HepG2 (cell line): Measurements from ENCODE around the gene PDE3A. TPM values are rescaled to one million over a fixed set of nuclear protein-coding genes. Genes with fewer than 3 reads are reported as not detected.

Experiments
- ATAC-seq: fragments of 200-7000 bp; cut with Tn5 transposase; 3 replicates; pipeline ENCODE4 v1.9.1; 2020; ENCODE audit warnings: mild to moderate bottlenecking, moderate library complexity
- BruUV-seq: library from RNA; stranded (reverse); fragments of 400-500 nt; replicated peaks from 2 replicates; lab custom pipeline; 2021; lab: Mats Ljungman, UMichigan
- CTCF ChIA-PET: fragments of 300-600 bp; formaldehyde crosslinking; extraction: SDS; loops from one replicate; lab custom pipeline; 2021; ENCODE audit warnings: low total read pairs, inconsistent platforms, low intra/inter-chr PET ratio; lab: Yijun Ruan, JAX
- POLR2A ChIA-PET: fragments of 350-600 bp; sonication (Branson Sonifier 250); formaldehyde crosslinking; loops from one replicate; lab custom pipeline; 2020; ENCODE audit warnings: antibody characterized with exemption, inconsistent platforms; lab: Yijun Ruan, JAX
- DNase-seq: peaks from one replicate; pipeline ENCODE4 v3.0.0-alpha.2; 2015; ENCODE audit warnings: low spot score
- FAIRE-seq: peaks from 3 replicates; lab custom pipeline; 2011; peaks lifted over from hg19 to GRCh38; lab: Jason Lieb, UNC
- H2AFZ ChIP-seq: one replicate; pipeline ENCODE4 v1.6.1; 2011; ENCODE audit warnings: low read length, inconsistent platforms
- H3K27ac ChIP-seq: fragments of 300-600 bp; 3 replicates; pipeline ENCODE4 v1.8.0; 2011; ENCODE audit warnings: mixed run types, mild to moderate bottlenecking, mixed read lengths, low read length, inconsistent platforms; ENCODE audit not compliant: insufficient read depth; ENCODE audit errors: extremely low read length
- H3K27me3 ChIP-seq, 2 experiments: fragments of 200-600 bp in 1 of 2; 2 replicates in 1 of 2; 3 replicates in 1 of 2; pipeline versions ENCODE4 v1.6.0 to v1.8.0; 2011; ENCODE audit warnings: low read length in 2 of 2, mild to moderate bottlenecking in 2 of 2, moderate library complexity in 2 of 2, inconsistent platforms in 1 of 2; ENCODE audit not compliant: insufficient read depth in 2 of 2, control insufficient read depth in 1 of 2
- H3K36me3 ChIP-seq, 2 experiments: fragments of 200-600 bp in 1 of 2; replicated peaks in 1 of 2; 2 replicates in 1 of 2; 3 replicates in 1 of 2; pipeline versions ENCODE4 v1.5.1 to v1.8.0; 2011; ENCODE audit warnings: low read length in 2 of 2, inconsistent platforms in 1 of 2; ENCODE audit not compliant: insufficient read depth in 2 of 2, control insufficient read depth in 1 of 2
- H3K4me1 ChIP-seq: 2 replicates; pipeline ENCODE4 v1.5.1; 2012; ENCODE audit warnings: low read length, inconsistent platforms; ENCODE audit not compliant: insufficient read depth
- H3K4me2 ChIP-seq: 2 replicates; pipeline ENCODE4 v1.6.0; 2011; ENCODE audit warnings: low read depth, low read length, inconsistent platforms
- H3K4me3 ChIP-seq, 3 experiments: fragments of 200-600 bp in 1 of 3; sonication (generic), shearing (Covaris generic) in 1 of 3; replicated peaks in 1 of 3; 2 replicates each; pipeline ENCODE4 v1.5.1; 2011 to 2016; ENCODE audit warnings: low read length in 3 of 3, inconsistent platforms in 2 of 3, low read depth in 2 of 3, mild to moderate bottlenecking in 2 of 3, control low read depth in 1 of 3, mixed read lengths in 1 of 3; ENCODE audit not compliant: insufficient read depth in 1 of 3
- H3K79me2 ChIP-seq: one replicate; pipeline ENCODE4 v1.6.1; 2011; ENCODE audit warnings: low read length, inconsistent platforms; ENCODE audit not compliant: insufficient read depth
- H3K9ac ChIP-seq: 2 replicates; pipeline ENCODE4 v1.6.0; 2011; ENCODE audit warnings: mild to moderate bottlenecking, low read depth, low read length, inconsistent platforms; ENCODE audit not compliant: insufficient read depth
- H3K9me3 ChIP-seq: 2 replicates; pipeline ENCODE4 v1.5.1; 2012; ENCODE audit warnings: mild to moderate bottlenecking, low read length
- H4K20me1 ChIP-seq: 2 replicates; pipeline ENCODE4 v1.6.0; 2011; ENCODE audit warnings: inconsistent platforms, mild to moderate bottlenecking, low read length, moderate library complexity; ENCODE audit not compliant: insufficient read depth
- ARID5B ChIP-seq: IDR thresholded peaks from 2 replicates; pipeline ENCODE4 v1.4.0; 2020; ENCODE audit warnings: mild to moderate bottlenecking, missing genetic modification reagents
- CBX2 ChIP-seq, 2 experiments: fragments of 200-600 bp in 1 of 2; sonication (generic); formaldehyde crosslinking in 1 of 2; IDR thresholded peaks; 2 replicates each; pipeline versions ENCODE4 v1.7.0 to v1.8.1; 2018 to 2022; ENCODE audit warnings: low read depth in 2 of 2, low read length in 1 of 2, mild to moderate bottlenecking in 1 of 2, missing genetic modification reagents in 1 of 2
- CENPX ChIP-seq: sonication (generic); formaldehyde crosslinking; IDR thresholded peaks from 2 replicates; pipeline ENCODE4 v1.9.0; 2021; ENCODE audit warnings: mild to moderate bottlenecking, missing genetic modification reagents, moderate library complexity
- GATAD2A ChIP-seq: IDR thresholded peaks from 2 replicates; pipeline ENCODE4 v1.6.1; 2016
- IRX3 ChIP-seq: sonication (generic); formaldehyde crosslinking; IDR thresholded peaks from 2 replicates; pipeline ENCODE4 v1.8.1; 2023; ENCODE audit warnings: mild to moderate bottlenecking, low read depth, missing genetic modification reagents, borderline replicate concordance
- MAFK ChIP-seq, 2 experiments: IDR thresholded peaks in 1 of 2; conservative IDR thresholded peaks in 1 of 2; 2 replicates each; pipeline ENCODE4 v1.6.1; 2011; ENCODE audit warnings: improper control_type of control experiment in 2 of 2, low read length in 2 of 2
- MYNN ChIP-seq: sonication (generic); formaldehyde crosslinking; IDR thresholded peaks from 2 replicates; pipeline ENCODE4 v1.4.0; 2020; ENCODE audit warnings: mild to moderate bottlenecking, low read depth, missing genetic modification reagents
- STAG1 ChIP-seq: sonication (generic); formaldehyde crosslinking; IDR thresholded peaks from 2 replicates; pipeline ENCODE4 v1.4.0; 2020; ENCODE audit warnings: missing genetic modification reagents
- ZBTB1 ChIP-seq: sonication (generic); formaldehyde crosslinking; IDR thresholded peaks from 2 replicates; pipeline ENCODE4 v1.4.0; 2020; ENCODE audit warnings: missing genetic modification reagents, borderline replicate concordance
- ZBTB7B ChIP-seq: sonication (generic); formaldehyde crosslinking; IDR thresholded peaks from 2 replicates; pipeline ENCODE4 v1.4.0; 2020; ENCODE audit warnings: missing genetic modification reagents
- ZFP91 ChIP-seq: sonication (generic); formaldehyde crosslinking; IDR thresholded peaks from 2 replicates; pipeline ENCODE4 v1.9.0; 2022; ENCODE audit warnings: missing genetic modification reagents, mild to moderate bottlenecking, borderline replicate concordance
- ZMYM4 ChIP-seq: sonication (generic); formaldehyde crosslinking; IDR thresholded peaks from 2 replicates; pipeline ENCODE4 v1.8.1; 2023; ENCODE audit warnings: mild to moderate bottlenecking, missing genetic modification reagents
- ZNF10 ChIP-seq: sonication (generic); formaldehyde crosslinking; IDR thresholded peaks from 2 replicates; pipeline ENCODE4 v1.4.0; 2020; ENCODE audit warnings: mild to moderate bottlenecking, low read depth, missing genetic modification reagents, borderline replicate concordance
- ZNF460 ChIP-seq: sonication (generic); formaldehyde crosslinking; IDR thresholded peaks from 2 replicates; pipeline ENCODE4 v1.5.1; 2020; ENCODE audit warnings: missing genetic modification reagents, mild to moderate bottlenecking, borderline replicate concordance
- ZNF878 ChIP-seq: sonication (generic); formaldehyde crosslinking; IDR thresholded peaks from 2 replicates; pipeline ENCODE4 v1.8.1; 2023; ENCODE audit warnings: mild to moderate bottlenecking, missing genetic modification reagents, moderate library complexity
- ZSCAN30 ChIP-seq: sonication (generic); formaldehyde crosslinking; IDR thresholded peaks from 2 replicates; pipeline ENCODE4 v1.5.0; 2020; ENCODE audit warnings: mild to moderate bottlenecking, missing genetic modification reagents
- WGBS: methylation state at CpG from one replicate; pipeline ENCODE4 v1.1.6; 2017; ENCODE audit warnings: low lambda C conversion rate; 5-methylcytosine and 5-hydroxymethylcytosine counted together
- in situ Hi-C: cut with HindIII; loops from 2 replicates; pipeline ENCODE4 v1.10.0; 2017; ENCODE audit warnings: low pct_unique_long_range_greater_than_20kb; ENCODE audit not compliant: extremely low pct_ligation_motif_present
- intact Hi-C: fragments of 100-400 bp; cut with micrococcal nuclease; formaldehyde crosslinking; loops from one replicate; pipeline ENCODE4 v1.10.0; 2022; ENCODE audit not compliant: unreplicated experiment
- polyA plus RNA-seq, 8 experiments: library from polyadenylated mRNA; depleted of rRNA in 3 of 8; stranded (reverse) in 7 of 8; unstranded in 1 of 8; fragments of >200 nt; fragmentation: Illumina TruSeq in 4 of 8; extraction: Trizol in 4 of 8; gene quantifications; 2 replicates each; pipeline versions ENCODE4 v1.2.1 to v1.2.3, GENCODE V29; 2011 to 2016; ENCODE audit warnings: low read depth in 4 of 8, missing spikeins in 1 of 8, mixed read lengths in 1 of 8; ENCODE audit not compliant: insufficient read depth in 1 of 8
- total RNA-seq, 5 experiments: library from RNA; depleted of rRNA; stranded (reverse); fragments of >200 nt; fragmentation: Illumina TruSeq; extraction: Trizol; gene quantifications; 2 replicates each; pipeline ENCODE4 v1.2.3, GENCODE V29; 2016; ENCODE audit warnings: low read depth in 1 of 5
- TF ChIP-seq, protein P1 (sequence below): sonication (generic); formaldehyde crosslinking; IDR thresholded peaks from 2 replicates; pipeline ENCODE4 v1.5.0; 2020; ENCODE audit warnings: mild to moderate bottlenecking, missing genetic modification reagents, moderate library complexity

Gene PDE3A
- total and polyA plus RNA-seq, 2 of the 13 experiments (the other 11 are each of a cell fraction or from before 2014, with no cell fraction given), result 0.77 to 1.5 TPM

GRCh38 chr12:20646239-20646827 is 278.0 kb downstream of the PDE3A start:
- H3K4me2 ChIP-seq, result no peak overlapping the region
- ChIA-PET POLR2A (no interaction called here), CTCF (interaction anchor here (1.7 to 3.3 kb wide), 2 partner anchors 152 to 524 kb away, joined by 19 to 39 read pairs; no protein-coding TSS in a partner anchor)
- H4K20me1 ChIP-seq, result no peaks in the 10 kb centered on the region
- BruUV-seq, result no TSS peak
- H2AFZ ChIP-seq, result no peak overlapping the region
- no peak overlapping the region for H3K4me3 ChIP-seq
- in situ Hi-C loops, result loop anchor here (10.0 kb wide), 2 partner anchors 148 to 518 kb away; no protein-coding TSS in a partner anchor
- ATAC-seq (peak; percentile 84), DNase-seq (peak; percentile 58), FAIRE-seq (peak; percentile 75)
- H3K79me2 ChIP-seq, result no peaks in the 10 kb centered on the region
- H3K4me1 ChIP-seq, result peaks cover 8% of the 10 kb centered on the region
- H3K27ac ChIP-seq, result no peak overlapping the region
- WGBS, result 23% methylated on average over 3 of the region's 3 CpGs
- intact Hi-C loops, result loop anchor here (1.0 to 2.0 kb wide), 3 partner anchors 152 to 524 kb away; no protein-coding TSS in a partner anchor
- no peaks in the 10 kb centered on the region for H3K36me3 ChIP-seq
- H3K9ac ChIP-seq, result no peak overlapping the region
- H3K9me3 ChIP-seq, result no peaks in the 10 kb centered on the region
- no peaks in the 10 kb centered on the region for H3K27me3 ChIP-seq
- TF ChIP-seq ARID5B (CRISPR knock-in tag), result peak; percentile 38; the same call in 1 of the 2 replicates
- no peak for TF ChIP-seq ZNF878 (CRISPR knock-in tag)
- TF ChIP-seq ZNF10 (CRISPR knock-in tag), result no peak
- no peak for TF ChIP-seq ZBTB1 (CRISPR knock-in tag)
- 0 out of 4 replicates have a peak, but pooled peaks of 1 of the 2 experiments have one; percentile 3 for TF ChIP-seq MAFK (conservative IDR thresholded peaks at IDR 0.05 in 1 of 2, IDR thresholded peaks at IDR 0.05 in 1 of 2; ENCODE audit: low read length in 2 of 2)
- no peak for TF ChIP-seq IRX3 (CRISPR knock-in tag)
- no peak for TF ChIP-seq ZBTB7B (CRISPR knock-in tag)
- TF ChIP-seq, protein P1, sequence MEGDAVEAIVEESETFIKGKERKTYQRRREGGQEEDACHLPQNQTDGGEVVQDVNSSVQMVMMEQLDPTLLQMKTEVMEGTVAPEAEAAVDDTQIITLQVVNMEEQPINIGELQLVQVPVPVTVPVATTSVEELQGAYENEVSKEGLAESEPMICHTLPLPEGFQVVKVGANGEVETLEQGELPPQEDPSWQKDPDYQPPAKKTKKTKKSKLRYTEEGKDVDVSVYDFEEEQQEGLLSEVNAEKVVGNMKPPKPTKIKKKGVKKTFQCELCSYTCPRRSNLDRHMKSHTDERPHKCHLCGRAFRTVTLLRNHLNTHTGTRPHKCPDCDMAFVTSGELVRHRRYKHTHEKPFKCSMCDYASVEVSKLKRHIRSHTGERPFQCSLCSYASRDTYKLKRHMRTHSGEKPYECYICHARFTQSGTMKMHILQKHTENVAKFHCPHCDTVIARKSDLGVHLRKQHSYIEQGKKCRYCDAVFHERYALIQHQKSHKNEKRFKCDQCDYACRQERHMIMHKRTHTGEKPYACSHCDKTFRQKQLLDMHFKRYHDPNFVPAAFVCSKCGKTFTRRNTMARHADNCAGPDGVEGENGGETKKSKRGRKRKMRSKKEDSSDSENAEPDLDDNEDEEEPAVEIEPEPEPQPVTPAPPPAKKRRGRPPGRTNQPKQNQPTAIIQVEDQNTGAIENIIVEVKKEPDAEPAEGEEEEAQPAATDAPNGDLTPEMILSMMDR (CRISPR knock-in tag), result peak; percentile 84
- TF ChIP-seq CENPX, result no peak
- TF ChIP-seq ZNF460 (CRISPR knock-in tag), result no peak
- TF ChIP-seq ZSCAN30 (CRISPR knock-in tag), result no peak
- TF ChIP-seq CBX2 (IDR thresholded peaks at IDR 0.05; ENCODE audit: low read depth, low read length), result no peak
- TF ChIP-seq CBX2 (CRISPR knock-in tag; IDR thresholded peaks at IDR 0.05; ENCODE audit: low read depth), result no peak
- peak; percentile 22; the same call in 1 of the 2 replicates for TF ChIP-seq GATAD2A (CRISPR knock-in tag)
- TF ChIP-seq ZMYM4, result no peak
- TF ChIP-seq MYNN, result no peak
- no peak for TF ChIP-seq ZFP91 (CRISPR knock-in tag)
- TF ChIP-seq STAG1 (CRISPR knock-in tag), result peak; percentile 90
